WTC11 (cell line): ENCODE measurements around the gene RIC1. TPM values are rescaled to one million over a fixed set of nuclear protein-coding genes. Genes with fewer than 3 reads are reported as not detected.

Source experiments
- ATAC-seq: fragments of 200-7000 bp; cut with Tn5 transposase; 2 replicates; pipeline ENCODE4 v1.10.0; 2021; ENCODE audit warnings: mild to moderate bottlenecking, moderate library complexity
- CTCF ChIA-PET: fragments of 300-600 bp; sonication (Branson Sonifier 250); formaldehyde crosslinking; loops from one replicate; lab custom pipeline; 2021; ENCODE audit warnings: antibody characterized with exemption; lab: Charles Lee
- POLR2A ChIA-PET: fragments of 350-600 bp; sonication (Branson Sonifier 250); formaldehyde crosslinking; loops from one replicate; lab custom pipeline; 2021; ENCODE audit warnings: antibody characterized with exemption; lab: Charles Lee
- DNase-seq: peaks from one replicate; pipeline ENCODE4 v3.0.0; 2021; ENCODE audit warnings: low spot score
- H3K27ac Mint-ChIP-seq: 2 replicates; pipeline ENCODE4 v1.8.0; 2021; ENCODE audit warnings: mixed read lengths
- H3K27me3 Mint-ChIP-seq: 2 replicates; pipeline ENCODE4 v1.8.0; 2021; ENCODE audit warnings: low read depth, mild to moderate bottlenecking, moderate library complexity, mixed read lengths
- H3K36me3 Mint-ChIP-seq: 2 replicates; pipeline ENCODE4 v1.8.0; 2021; ENCODE audit warnings: mixed read lengths
- H3K4me1 Mint-ChIP-seq: 2 replicates; pipeline ENCODE4 v1.8.0; 2022; ENCODE audit warnings: mixed read lengths
- H3K4me3 Mint-ChIP-seq: 2 replicates; pipeline ENCODE4 v1.8.0; 2021; ENCODE audit warnings: mild to moderate bottlenecking, moderate library complexity, mixed read lengths
- H3K9me3 Mint-ChIP-seq: 2 replicates; pipeline ENCODE4 v1.8.0; 2021; ENCODE audit warnings: mixed read lengths
- CREB1 ChIP-seq: sonication (generic); formaldehyde crosslinking; IDR thresholded peaks from 2 replicates; pipeline ENCODE4 v1.8.0; 2023; ENCODE audit warnings: mild to moderate bottlenecking, missing genetic modification reagents
- CREM ChIP-seq: sonication (generic); formaldehyde crosslinking; IDR thresholded peaks from 2 replicates; pipeline ENCODE4 v1.8.1; 2022; ENCODE audit warnings: mild to moderate bottlenecking, missing genetic modification reagents, moderate library complexity
- ELF4 ChIP-seq: sonication (generic); formaldehyde crosslinking; IDR thresholded peaks from 2 replicates; pipeline ENCODE4 v1.8.1; 2022; ENCODE audit warnings: low read depth, mild to moderate bottlenecking, moderate library complexity, missing genetic modification reagents
- FOXK1 ChIP-seq: sonication (generic); formaldehyde crosslinking; IDR thresholded peaks from 2 replicates; pipeline ENCODE4 v1.8.0; 2022; ENCODE audit warnings: mild to moderate bottlenecking, moderate library complexity, missing genetic modification reagents
- MXD4 ChIP-seq: fragments of 250-450 bp; sonication (Bioruptor Pico); IDR thresholded peaks from 2 replicates; pipeline ENCODE4 v1.8.0; 2021; ENCODE audit warnings: mild to moderate bottlenecking, moderate library complexity, borderline replicate concordance
- OVOL2 ChIP-seq: fragments of 250-450 bp; sonication (Bioruptor Pico); IDR thresholded peaks from 2 replicates; pipeline ENCODE4 v1.9.0; 2021; ENCODE audit warnings: mild to moderate bottlenecking, borderline replicate concordance
- PRDM15 ChIP-seq: sonication (generic); formaldehyde crosslinking; IDR thresholded peaks from 2 replicates; pipeline ENCODE4 v1.8.0; 2022; ENCODE audit warnings: missing genetic modification reagents
- SMAD3 ChIP-seq: sonication (generic); formaldehyde crosslinking; IDR thresholded peaks from 2 replicates; pipeline ENCODE4 v1.8.0; 2022; ENCODE audit warnings: missing genetic modification reagents, mild to moderate bottlenecking, borderline replicate concordance
- SMAD4 ChIP-seq: sonication (generic); formaldehyde crosslinking; IDR thresholded peaks from 2 replicates; pipeline ENCODE4 v1.8.0; 2022; ENCODE audit warnings: mild to moderate bottlenecking, missing genetic modification reagents
- TCF7 ChIP-seq: sonication (generic); formaldehyde crosslinking; IDR thresholded peaks from 2 replicates; pipeline ENCODE4 v1.8.0; 2022; ENCODE audit warnings: mild to moderate bottlenecking, low read depth, missing genetic modification reagents, moderate library complexity
- TEAD1 ChIP-seq: sonication (generic); formaldehyde crosslinking; IDR thresholded peaks from 2 replicates; pipeline ENCODE4 v1.8.0; 2022; ENCODE audit warnings: mild to moderate bottlenecking, missing genetic modification reagents
- ZNF317 ChIP-seq: sonication (generic); formaldehyde crosslinking; IDR thresholded peaks from 2 replicates; pipeline ENCODE4 v1.8.1; 2023; ENCODE audit warnings: low read depth, mild to moderate bottlenecking, moderate library complexity, missing genetic modification reagents, borderline replicate concordance
- total RNA-seq: library from RNA; stranded (reverse); gene quantifications from 3 replicates; pipeline ENCODE4 v1.2.3, GENCODE V29; 2021
- TF ChIP-seq, protein P1 (sequence below): sonication (generic); formaldehyde crosslinking; IDR thresholded peaks from 2 replicates; pipeline ENCODE4 v1.8.0; 2023; ENCODE audit warnings: missing genetic modification reagents, mild to moderate bottlenecking, borderline replicate concordance
- TF ChIP-seq, protein P2 (sequence below): fragments of 250-450 bp; sonication (Bioruptor Pico); IDR thresholded peaks from 2 replicates; pipeline ENCODE4 v1.9.0; 2021; ENCODE audit warnings: mild to moderate bottlenecking
- TF ChIP-seq, protein P3 (sequence below): sonication (generic); formaldehyde crosslinking; IDR thresholded peaks from 2 replicates; pipeline ENCODE4 v1.8.1; 2023; ENCODE audit warnings: mild to moderate bottlenecking, moderate library complexity, missing genetic modification reagents
- TF ChIP-seq, protein P4 (sequence below): fragments of 200-600 bp; IDR thresholded peaks from 2 replicates; pipeline ENCODE4 v1.8.0; 2022; ENCODE audit warnings: antibody characterized with exemption
- TF ChIP-seq, protein P5 (sequence below): sonication (generic); formaldehyde crosslinking; IDR thresholded peaks from 2 replicates; pipeline ENCODE4 v1.8.0; 2022; ENCODE audit warnings: mild to moderate bottlenecking, missing genetic modification reagents

The RIC1 gene
- total RNA-seq, 1 experiment from 2014 or later = 18.9 TPM

DNA sequence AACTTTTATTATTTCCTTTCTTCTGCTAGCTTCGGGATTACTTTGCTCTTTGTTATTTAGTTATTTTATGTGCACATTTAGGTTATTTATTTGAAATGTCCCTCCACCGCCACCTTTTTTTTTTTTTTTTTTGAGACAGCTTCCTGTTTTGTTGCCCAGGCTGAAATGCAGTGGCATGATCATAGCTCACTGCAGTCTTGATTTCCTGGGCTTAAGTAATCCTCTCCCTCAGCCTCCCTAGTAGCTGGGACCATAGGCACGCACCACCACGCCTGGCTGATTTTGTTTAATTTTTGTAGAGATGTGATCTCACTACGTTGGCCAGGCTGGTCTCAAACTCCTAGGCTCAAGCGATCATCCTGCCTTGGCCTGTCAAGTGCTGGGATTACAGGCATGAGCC lies 38.5 kb downstream of the RIC1 start:
- no peak for DNase-seq
- CTCF ChIA-PET = no interaction called here
- Mint-ChIP-seq H3K4me1 (peaks cover 18% of the 10 kb centered on the region), H3K27ac (no peak overlapping the region), H3K9me3 (peaks cover 5% of the 10 kb centered on the region; the same call in 1 of the 2 replicates), H3K36me3 (0 out of 2 replicates have a peak, but pooled peaks cover 11% of the 10 kb centered on the region), H3K27me3 (peaks cover 15% of the 10 kb centered on the region; the same call in 1 of the 2 replicates), H3K4me3 (no peak overlapping the region)
- POLR2A ChIA-PET = no interaction called here
- TF ChIP-seq, protein P1, sequence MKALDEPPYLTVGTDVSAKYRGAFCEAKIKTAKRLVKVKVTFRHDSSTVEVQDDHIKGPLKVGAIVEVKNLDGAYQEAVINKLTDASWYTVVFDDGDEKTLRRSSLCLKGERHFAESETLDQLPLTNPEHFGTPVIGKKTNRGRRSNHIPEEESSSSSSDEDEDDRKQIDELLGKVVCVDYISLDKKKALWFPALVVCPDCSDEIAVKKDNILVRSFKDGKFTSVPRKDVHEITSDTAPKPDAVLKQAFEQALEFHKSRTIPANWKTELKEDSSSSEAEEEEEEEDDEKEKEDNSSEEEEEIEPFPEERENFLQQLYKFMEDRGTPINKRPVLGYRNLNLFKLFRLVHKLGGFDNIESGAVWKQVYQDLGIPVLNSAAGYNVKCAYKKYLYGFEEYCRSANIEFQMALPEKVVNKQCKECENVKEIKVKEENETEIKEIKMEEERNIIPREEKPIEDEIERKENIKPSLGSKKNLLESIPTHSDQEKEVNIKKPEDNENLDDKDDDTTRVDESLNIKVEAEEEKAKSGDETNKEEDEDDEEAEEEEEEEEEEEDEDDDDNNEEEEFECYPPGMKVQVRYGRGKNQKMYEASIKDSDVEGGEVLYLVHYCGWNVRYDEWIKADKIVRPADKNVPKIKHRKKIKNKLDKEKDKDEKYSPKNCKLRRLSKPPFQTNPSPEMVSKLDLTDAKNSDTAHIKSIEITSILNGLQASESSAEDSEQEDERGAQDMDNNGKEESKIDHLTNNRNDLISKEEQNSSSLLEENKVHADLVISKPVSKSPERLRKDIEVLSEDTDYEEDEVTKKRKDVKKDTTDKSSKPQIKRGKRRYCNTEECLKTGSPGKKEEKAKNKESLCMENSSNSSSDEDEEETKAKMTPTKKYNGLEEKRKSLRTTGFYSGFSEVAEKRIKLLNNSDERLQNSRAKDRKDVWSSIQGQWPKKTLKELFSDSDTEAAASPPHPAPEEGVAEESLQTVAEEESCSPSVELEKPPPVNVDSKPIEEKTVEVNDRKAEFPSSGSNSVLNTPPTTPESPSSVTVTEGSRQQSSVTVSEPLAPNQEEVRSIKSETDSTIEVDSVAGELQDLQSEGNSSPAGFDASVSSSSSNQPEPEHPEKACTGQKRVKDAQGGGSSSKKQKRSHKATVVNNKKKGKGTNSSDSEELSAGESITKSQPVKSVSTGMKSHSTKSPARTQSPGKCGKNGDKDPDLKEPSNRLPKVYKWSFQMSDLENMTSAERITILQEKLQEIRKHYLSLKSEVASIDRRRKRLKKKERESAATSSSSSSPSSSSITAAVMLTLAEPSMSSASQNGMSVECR (CRISPR knock-in tag) = no peak
- no peak for TF ChIP-seq TEAD1 (CRISPR knock-in tag)
- no peak for TF ChIP-seq ZNF317
- TF ChIP-seq, protein P2, sequence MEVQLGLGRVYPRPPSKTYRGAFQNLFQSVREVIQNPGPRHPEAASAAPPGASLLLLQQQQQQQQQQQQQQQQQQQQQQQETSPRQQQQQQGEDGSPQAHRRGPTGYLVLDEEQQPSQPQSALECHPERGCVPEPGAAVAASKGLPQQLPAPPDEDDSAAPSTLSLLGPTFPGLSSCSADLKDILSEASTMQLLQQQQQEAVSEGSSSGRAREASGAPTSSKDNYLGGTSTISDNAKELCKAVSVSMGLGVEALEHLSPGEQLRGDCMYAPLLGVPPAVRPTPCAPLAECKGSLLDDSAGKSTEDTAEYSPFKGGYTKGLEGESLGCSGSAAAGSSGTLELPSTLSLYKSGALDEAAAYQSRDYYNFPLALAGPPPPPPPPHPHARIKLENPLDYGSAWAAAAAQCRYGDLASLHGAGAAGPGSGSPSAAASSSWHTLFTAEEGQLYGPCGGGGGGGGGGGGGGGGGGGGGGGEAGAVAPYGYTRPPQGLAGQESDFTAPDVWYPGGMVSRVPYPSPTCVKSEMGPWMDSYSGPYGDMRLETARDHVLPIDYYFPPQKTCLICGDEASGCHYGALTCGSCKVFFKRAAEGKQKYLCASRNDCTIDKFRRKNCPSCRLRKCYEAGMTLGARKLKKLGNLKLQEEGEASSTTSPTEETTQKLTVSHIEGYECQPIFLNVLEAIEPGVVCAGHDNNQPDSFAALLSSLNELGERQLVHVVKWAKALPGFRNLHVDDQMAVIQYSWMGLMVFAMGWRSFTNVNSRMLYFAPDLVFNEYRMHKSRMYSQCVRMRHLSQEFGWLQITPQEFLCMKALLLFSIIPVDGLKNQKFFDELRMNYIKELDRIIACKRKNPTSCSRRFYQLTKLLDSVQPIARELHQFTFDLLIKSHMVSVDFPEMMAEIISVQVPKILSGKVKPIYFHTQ (CRISPR knock-in tag) = no peak
- no peak for TF ChIP-seq SMAD4 (CRISPR knock-in tag)
- TF ChIP-seq, protein P3, sequence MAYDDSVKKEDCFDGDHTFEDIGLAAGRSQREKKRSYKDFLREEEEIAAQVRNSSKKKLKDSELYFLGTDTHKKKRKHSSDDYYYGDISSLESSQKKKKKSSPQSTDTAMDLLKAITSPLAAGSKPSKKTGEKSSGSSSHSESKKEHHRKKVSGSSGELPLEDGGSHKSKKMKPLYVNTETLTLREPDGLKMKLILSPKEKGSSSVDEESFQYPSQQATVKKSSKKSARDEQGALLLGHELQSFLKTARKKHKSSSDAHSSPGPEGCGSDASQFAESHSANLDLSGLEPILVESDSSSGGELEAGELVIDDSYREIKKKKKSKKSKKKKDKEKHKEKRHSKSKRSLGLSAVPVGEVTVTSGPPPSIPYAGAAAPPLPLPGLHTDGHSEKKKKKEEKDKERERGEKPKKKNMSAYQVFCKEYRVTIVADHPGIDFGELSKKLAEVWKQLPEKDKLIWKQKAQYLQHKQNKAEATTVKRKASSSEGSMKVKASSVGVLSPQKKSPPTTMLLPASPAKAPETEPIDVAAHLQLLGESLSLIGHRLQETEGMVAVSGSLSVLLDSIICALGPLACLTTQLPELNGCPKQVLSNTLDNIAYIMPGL (CRISPR knock-in tag) = no peak
- TF ChIP-seq CREB1 (CRISPR knock-in tag) = no peak
- TF ChIP-seq SMAD3 (CRISPR knock-in tag) = no peak
- TF ChIP-seq ELF4 (CRISPR knock-in tag) = no peak
- ATAC-seq = no peak

DNA sequence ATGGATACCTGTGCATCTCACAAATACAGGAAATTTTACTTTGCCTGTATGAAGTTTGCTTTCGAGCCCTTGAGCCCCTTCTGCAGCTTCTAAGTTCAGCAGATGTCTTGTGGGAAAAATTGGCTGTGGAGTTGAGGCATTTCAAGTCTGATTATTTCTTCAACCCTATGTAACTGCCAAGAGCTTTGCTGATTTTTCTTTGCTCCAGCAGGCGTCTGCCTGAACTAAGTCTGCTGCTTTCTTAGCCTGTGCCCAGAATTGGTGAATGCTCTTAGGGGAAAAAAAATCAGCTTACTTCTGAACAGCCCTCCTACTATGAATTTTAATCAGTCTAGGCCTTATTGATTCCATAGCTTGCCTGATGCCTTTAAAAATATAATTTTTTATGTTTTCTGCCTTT lies 41.2 kb downstream of the RIC1 start:
- no peak for DNase-seq
- Mint-ChIP-seq H3K27me3 (peaks cover 6% of the 10 kb centered on the region; the same call in 1 of the 2 replicates), H3K4me1 (peaks cover 20% of the 10 kb centered on the region), H3K4me3 (no peak overlapping the region), H3K27ac (no peak overlapping the region), H3K36me3 (0 out of 2 replicates have a peak, but pooled peaks cover 7% of the 10 kb centered on the region), H3K9me3 (peaks cover 5% of the 10 kb centered on the region; the same call in 1 of the 2 replicates)
- ATAC-seq = no peak
- ChIA-PET CTCF (no interaction called here), POLR2A (no interaction called here)
- TF ChIP-seq MXD4 (no peak), CREM (CRISPR knock-in tag) (no peak), PRDM15 (CRISPR knock-in tag) (no peak), FOXK1 (CRISPR knock-in tag) (no peak), TCF7 (no peak), OVOL2 (no peak)
- TF ChIP-seq, protein P4, sequence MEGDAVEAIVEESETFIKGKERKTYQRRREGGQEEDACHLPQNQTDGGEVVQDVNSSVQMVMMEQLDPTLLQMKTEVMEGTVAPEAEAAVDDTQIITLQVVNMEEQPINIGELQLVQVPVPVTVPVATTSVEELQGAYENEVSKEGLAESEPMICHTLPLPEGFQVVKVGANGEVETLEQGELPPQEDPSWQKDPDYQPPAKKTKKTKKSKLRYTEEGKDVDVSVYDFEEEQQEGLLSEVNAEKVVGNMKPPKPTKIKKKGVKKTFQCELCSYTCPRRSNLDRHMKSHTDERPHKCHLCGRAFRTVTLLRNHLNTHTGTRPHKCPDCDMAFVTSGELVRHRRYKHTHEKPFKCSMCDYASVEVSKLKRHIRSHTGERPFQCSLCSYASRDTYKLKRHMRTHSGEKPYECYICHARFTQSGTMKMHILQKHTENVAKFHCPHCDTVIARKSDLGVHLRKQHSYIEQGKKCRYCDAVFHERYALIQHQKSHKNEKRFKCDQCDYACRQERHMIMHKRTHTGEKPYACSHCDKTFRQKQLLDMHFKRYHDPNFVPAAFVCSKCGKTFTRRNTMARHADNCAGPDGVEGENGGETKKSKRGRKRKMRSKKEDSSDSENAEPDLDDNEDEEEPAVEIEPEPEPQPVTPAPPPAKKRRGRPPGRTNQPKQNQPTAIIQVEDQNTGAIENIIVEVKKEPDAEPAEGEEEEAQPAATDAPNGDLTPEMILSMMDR = no peak
- TF ChIP-seq, protein P5, sequence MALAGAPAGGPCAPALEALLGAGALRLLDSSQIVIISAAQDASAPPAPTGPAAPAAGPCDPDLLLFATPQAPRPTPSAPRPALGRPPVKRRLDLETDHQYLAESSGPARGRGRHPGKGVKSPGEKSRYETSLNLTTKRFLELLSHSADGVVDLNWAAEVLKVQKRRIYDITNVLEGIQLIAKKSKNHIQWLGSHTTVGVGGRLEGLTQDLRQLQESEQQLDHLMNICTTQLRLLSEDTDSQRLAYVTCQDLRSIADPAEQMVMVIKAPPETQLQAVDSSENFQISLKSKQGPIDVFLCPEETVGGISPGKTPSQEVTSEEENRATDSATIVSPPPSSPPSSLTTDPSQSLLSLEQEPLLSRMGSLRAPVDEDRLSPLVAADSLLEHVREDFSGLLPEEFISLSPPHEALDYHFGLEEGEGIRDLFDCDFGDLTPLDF (CRISPR knock-in tag) = no peak
- TF ChIP-seq, protein P3 (CRISPR knock-in tag) = no peak
